NT2/D1 (cell line): ENCODE results near the gene ABCC4.

Source experiments
- YY1 ChIP-seq: IDR thresholded peaks from 2 replicates; pipeline ENCODE4 v1.6.1; 2011; ENCODE audit not compliant: insufficient read length, insufficient read depth
- ZNF274 ChIP-seq: IDR thresholded peaks from 2 replicates; pipeline ENCODE4 v1.6.1; 2011; ENCODE audit warnings: mild to moderate bottlenecking, low read depth, low read length

GRCh38 chr13:95206116-95206515, 95.1 kb downstream of the ABCC4 start:
- TF ChIP-seq ZNF274 = no peak
- TF ChIP-seq YY1 = no peak
